Right forelimb (tissue), 1 donor: ENCODE data around the gene RBMS1.
"Not testable (repeated sequence)": the region's sequence is repeated elsewhere in the genome, so short reads cannot be mapped to it uniquely, and the experiment has no call there.

ENCODE experiments used
- DNase-seq: peaks from one replicate; pipeline ENCODE4 v3.0.0-alpha.2; 2018

Gene RBMS1

DNA sequence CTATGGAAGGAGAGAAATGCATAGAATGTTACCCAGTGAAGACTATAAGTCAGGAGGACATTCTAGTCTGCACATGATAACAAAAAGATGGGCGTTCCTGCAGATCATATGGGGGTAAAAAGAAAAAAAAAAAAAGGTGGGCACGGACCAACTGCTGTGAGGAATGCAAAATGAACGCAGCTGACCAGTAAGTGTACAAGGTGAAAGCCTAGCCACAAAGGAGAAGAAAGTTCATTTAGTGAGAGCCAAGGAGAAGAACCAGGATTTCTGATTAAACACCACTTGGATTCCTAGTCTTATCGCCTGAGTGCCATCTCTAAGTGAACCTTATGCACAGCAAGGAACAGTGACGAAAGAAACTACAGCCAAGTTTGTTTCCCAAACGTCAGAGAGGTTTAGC is 26.5 kb downstream of the RBMS1 start:
- no peak for DNase-seq

DNA sequence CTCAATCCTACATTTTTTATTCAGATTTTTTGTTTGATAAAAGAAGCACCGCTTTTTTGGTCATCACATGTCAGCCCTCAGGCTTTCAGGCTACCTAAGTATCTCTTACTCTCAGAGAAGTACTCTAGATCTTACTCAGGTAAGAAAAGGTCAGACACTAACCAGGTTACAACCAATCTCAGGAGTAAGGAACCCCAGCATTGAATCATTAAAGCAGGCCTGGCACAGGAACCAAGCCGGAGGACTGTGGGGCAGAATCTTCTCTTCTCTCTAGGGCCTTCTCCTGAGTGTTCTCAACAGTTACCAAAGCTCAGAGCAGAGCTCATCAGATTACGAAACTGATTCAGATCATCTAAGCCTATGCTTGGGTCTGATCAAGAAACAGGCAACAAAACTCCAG is 28.2 kb downstream of the RBMS1 start:
- DNase-seq: no peak

DNA sequence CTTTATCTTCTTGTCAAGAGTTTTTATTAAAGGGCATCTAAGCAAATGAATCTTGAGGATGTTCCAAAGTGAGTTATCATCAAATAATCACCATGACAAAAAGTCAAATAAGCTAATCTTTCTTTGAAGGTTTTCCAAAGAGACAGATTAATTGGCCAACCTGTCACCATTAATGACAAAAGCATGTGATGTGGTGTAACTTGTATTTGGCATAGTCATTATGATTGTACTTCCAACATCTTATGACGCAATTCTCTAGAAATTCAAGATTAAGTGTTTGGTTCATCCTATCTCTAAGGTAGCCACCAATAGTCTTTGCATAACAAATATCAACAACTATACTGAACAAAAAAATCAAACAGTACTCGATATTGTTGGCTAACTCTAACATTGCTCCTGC is 28.6 kb downstream of the RBMS1 start:
- no peak for DNase-seq

DNA sequence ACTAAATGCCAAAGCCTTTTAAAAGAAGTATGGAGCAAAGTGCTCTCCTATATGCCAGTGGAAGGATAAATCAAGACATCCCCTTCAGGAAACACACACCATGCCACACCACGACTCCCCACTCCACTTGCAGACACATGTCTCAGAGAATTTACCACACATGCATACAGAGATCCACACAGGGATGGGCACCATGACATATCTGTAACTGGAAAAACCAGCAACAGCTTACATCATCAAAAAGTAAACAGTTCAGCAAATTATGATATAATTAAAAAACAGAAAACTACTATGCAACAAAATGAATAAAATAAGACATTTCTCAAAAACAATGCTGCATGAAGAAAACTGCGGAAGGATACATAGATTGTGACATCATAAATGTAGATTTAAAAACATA is 29.6 kb downstream of the RBMS1 start:
- DNase-seq: no peak

DNA sequence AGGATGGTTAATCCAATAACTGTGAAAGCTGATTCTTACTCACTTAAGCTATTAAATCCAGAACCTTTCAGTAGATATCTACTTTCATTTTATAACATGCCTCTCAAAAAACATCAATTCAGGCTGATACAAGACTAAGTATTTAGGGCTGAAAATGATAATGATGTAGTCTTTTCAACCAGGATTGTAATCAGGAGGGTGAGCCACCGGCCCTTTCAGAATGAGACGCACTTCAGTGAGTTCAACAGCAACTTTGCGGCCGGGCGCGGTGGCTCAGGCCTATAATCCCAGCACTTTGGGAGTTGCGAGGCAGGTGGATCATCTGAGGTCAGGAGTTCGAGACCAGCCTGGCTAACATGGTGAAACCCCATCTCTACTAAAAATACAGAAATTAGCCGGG is 30.4 kb downstream of the RBMS1 start:
- no peak for DNase-seq

DNA sequence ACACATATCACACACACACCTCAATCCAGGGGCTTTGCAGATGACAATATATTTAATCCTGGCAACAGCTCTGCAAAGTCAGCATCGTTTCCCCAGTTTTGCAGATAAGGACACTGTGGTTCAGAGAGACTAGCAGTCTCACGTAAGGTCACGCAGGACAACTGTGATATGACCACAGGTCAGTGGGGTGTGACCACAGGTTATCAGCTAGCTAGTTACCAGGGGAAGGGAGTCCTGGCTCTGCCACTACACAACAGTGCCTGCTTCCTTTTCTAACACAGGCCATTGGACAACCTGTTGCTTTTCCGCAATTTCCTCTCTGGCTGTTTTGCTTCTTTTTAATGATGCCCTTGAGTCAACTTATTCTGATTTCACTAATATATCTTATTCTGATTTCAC is 33.3 kb downstream of the RBMS1 start:
- DNase-seq: no peak

DNA sequence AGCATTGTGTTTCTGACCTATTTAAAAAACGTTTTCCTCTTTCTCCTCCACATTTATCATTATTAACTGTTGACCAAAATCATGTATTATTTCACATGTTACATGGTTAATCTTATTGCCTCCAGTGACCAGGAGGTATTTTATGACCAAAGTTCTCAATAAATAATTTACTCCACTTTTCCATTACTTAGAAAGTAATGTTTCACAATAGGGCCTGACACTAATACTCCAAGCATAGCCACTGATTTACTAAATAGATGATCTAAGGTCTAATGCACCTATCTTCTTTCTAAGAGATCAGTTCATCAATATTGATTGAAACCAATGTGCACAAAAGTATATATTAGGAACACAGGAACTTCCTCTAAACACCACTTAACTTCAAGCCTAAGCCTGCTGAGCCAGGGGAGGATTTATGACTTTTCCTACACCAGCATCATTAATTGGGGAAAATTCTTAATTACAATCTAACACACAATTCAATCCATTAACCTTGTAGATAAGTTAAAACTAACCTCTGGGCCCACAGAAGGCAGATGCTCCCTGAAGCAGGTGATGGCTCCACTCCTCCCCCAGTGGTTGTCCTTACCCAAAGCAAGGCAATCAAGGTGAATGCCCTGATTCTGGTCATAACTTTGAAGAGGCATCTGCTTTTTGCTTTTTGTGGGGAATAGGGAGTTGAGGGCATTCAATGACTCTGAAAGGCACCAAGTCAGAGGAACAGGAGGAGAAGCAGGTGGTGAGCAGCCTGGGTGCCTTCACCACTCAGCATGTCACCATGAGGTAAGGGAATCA is 33.9 kb downstream of the RBMS1 start:
- DNase-seq: no peak

DNA sequence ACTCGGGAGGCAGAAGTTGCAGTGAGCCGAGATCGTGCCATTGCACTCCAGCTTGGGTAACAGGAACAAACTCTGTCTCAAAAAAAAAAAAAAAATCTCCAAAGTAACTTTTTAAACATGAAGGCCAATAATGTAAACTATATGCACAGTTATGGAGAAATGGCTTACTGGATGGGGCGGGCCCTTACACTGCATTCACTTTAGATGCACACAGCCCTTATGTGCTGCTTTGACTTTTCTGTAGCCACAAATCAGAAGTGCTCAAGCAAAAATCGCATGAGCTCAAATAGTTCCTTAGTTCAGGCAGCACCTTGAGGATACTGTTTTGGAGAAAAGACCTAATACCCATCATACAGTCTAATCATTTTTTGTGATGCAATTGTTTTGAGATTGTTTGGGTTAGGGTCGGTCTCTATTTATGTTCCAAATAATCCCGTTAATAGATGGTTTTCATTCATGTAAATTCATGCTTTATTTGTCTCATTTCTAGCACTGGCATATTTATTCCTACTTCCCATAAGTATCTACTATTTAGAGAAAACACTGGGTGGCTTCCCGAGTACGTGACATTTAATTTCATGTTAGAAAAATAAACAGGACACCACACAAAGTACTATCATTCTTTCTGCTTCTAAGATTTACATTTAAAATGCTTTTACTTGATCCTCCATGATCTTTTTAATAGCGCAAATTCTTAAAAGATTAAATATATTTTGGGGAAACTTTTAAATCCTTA is 34.7 kb downstream of the RBMS1 start:
- DNase-seq: no peak

DNA sequence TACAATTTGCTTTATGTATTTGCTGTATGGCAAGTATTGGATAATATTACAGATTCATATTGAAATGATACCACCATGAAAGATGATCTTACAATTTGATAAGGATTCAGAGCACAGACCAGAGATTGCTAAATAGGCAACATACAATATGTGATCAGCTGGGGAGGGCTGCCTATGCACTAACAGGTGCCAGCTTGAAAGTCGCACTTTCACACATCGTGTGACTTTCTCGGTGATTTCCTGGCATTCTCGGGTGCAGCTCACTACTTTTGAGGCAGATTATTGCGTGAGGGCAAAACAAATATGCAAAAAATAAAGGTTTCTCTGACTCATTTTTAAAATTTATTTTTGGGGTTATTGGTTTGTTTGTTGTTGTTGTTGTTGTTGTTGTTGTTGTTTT is 36.0 kb downstream of the RBMS1 start:
- DNase-seq: no peak

DNA sequence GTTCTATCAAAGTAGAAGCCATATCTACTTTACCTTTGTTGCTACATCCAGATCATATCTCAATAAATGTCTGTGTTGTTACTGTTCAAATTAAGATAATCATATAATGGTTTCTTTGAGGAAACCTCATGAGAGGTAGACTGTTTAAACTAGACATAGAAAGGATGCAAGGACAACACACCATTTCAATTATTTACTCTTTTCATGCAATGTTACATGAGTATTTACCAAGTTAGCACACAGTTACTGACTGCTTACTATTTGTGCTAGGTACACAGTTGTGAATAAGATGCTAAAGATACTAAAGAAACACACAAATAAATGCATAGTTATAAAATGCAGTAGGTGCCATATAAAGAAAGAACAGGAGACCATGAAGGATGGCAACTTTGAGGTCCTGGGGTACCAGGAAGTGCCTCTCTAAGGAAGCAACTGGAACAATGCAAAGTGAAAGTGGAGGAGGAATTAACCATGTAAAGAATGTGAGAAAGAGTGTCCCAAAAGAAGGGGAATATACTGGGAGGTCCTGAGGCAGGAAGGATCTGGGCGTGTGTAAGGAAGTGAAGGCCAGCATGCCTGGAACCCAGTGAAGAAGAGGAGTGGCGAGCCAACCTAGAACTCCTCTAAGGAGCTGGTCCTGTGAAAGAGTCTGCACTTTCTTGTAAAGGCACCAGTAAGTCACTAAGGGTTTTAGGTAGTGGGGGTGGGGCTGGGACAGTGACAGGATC is 39.4 kb downstream of the RBMS1 start:
- DNase-seq: no peak

DNA sequence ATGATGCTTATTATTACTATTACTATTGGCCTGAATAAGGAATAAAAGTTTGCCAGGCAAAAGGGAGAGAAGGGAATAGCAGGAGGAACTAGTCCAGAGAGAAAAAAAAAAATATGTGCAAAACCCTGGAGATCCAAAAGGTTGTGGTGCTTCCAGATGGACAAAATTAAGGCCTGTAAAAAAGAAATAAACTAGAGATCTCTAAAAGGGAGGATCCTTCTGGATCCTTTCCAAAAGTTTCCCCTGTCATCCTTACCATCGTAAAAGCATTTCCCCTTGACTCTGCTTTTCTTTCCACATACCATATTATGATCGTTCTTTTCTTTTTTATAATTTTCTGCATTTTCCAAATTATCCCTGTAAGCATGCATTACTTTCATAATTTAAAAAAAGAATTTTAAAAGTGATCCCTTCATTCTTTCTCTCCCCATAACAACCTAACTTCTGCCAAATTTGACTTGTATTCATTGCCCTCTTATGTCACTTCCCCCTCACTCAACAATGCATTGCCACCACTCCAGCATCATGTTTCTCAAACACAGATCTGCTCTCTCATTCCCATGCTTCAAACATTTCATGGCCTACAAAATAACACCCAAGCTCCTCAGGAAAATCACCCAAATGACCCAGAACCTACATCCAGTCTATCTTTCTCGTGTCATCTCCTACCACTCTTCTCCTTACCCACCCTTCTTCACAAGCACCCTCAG is 40.3 kb downstream of the RBMS1 start:
- DNase-seq: no peak

DNA sequence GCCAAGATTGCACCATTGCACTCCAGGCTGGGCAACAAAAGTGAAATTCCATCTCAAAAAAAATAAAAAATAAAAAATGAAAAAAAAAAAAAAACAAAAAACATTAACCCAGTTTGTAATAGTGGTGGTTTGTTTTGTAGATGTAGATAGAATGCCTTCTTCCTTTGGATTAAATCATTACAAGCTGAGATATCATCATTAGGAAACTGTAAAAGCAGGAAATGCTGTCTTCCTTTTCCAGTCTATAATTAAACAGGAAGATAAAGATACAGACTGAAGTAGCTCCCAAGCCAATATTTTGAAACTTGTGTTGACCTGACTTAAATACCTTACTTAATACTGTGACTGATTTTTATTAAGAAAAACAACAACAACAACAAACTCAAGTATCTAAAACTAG is 43.1 kb downstream of the RBMS1 start:
- no peak for DNase-seq

DNA sequence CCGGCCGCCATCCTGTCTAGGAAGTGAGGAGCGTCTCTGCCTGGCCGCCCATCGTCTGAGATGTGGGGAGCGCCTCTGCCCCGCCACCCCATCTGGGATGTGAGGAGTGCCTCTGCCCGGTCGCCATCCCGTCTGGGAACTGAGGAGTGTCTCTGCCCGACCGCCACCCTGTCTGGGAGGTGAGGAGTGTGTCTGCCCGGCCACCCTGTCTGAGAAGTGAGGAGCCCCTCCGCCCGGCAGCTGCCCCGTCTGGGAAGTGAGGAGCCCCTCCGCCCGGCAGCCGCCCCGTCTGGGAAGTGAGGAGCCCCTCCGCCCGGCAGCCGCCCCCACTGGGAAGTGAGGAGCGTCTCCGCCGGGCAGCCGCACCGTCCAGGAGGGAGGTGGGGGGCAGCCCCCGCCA is 44.8 kb downstream of the RBMS1 start:
- not testable (repeated sequence) for DNase-seq

DNA sequence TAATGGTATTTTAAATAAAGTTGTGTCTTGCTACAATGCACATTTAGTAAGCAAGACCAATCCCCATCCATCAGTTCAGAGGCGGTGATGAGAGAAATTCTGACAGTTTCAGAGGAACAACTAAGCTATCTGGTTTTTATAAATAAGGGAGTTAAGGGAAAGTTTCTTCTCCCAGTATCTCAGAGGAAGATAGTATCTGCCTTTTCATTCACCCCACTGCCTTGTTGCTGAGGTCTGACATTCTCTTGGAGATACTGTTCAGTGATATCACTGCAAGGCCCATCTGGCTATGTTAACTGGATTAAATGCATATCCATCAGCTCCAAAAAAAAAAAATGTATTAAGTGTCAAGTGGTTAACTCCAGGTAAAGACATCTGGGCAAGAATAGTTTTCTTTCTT is 47.9 kb downstream of the RBMS1 start:
- no peak for DNase-seq

DNA sequence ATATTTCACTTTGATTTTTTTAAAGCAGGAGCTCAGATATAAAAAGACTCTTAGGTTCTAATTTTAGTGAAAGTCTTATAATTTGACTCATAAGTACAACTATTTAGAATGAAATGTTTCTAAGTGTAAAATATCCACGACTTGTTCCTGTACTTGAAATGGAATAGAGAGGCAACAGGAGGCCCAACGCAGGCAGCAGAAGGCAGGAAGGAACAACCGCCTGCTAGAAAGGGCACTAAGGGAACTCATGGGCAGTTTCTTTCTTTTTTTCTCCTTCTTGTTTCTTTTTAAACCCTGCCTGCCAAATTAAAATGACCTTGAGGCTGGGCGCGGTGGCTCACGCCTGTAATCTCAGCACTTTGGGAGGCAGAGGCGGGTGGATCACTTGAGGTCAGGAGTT is 51.0 kb downstream of the RBMS1 start:
- DNase-seq: no peak

DNA sequence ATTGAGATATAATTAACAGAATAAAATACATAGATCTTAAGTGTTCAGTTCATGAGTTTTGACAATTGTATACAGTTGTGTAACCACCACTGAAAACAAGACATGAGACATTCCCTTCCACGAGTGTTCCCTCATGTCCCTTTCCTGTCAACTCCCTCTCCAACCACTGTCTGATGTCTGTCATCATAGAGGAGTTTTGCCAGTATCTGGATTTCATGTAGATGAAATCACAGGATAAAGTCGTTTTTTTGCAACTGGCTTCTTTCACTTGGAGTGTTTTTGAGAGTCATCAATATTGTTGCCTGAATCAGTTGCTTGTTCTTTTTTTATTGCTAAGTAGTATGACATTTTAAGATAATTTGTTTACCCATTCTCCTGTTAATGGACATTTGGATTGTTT is 52.7 kb downstream of the RBMS1 start:
- no peak for DNase-seq

DNA sequence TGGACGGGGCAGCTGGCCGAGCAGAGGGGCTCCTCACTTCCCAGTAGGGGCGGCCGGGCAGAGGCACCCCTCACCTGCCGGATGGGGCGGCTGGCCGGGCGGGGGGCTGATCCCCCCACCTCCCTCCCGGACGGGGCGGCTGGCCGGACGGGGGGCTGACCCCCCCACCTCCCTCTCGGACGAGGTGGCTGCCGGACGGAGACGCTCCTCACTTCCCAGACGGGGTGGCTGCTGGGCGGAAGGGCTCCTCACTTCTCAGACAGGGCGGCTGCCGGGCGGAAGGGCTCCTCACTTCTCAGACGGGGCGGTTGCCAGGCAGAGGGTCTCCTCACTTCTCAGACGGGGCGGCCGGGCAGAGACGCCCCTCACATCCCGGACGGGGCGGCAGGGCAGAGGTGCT is 54.6 kb downstream of the RBMS1 start:
- not testable (repeated sequence) for DNase-seq

DNA sequence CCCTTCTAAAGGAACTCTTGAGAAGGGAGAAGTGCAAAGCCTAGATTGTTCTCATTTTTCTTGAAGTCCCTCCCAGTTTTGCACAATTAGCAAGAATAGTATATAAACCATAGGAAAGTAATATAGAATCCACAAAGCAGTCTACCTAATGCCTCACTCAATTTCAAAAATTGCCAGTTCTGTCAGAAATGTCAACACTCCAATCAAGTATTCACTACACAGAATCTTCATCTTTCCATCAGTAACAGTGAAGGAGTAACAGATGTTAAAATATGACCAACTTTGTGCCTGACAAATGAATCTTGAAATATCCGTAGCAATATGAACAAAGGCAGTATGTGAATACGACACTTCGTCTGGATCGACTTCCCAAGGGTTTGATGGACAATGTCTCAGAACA is 56.3 kb downstream of the RBMS1 start:
- DNase-seq: no peak

DNA sequence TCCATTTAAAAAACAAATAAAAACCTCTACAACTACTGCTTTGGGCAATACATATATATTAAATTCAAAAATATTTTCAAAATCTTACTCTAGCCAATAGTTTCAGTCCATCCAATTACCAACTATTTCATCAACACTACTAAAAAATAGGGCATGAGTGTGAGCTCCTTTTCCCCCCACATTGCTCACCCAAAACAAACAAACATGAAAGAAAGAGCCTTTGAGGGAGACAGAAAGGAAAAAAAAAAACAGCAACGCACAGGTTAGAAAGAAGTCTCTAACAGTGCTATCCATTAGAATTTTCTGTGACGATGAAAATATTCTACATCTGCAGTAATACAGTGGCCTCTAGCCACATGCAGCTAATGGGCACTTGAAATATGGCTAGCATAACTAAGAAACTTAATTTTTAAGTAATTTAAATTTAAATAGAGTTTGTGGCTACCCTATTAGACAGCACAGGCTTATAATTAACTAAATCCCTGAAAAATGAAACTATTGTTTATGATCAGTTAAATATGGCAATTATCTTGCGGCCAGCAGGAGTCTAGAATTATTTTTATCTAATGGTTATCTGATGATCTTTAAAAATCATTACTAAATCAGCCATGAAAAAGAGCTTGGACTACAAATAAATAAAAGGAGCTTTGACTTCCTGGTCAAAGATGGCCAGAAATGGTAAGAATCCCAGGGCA is 59.2 kb downstream of the RBMS1 start:
- DNase-seq: no peak

DNA sequence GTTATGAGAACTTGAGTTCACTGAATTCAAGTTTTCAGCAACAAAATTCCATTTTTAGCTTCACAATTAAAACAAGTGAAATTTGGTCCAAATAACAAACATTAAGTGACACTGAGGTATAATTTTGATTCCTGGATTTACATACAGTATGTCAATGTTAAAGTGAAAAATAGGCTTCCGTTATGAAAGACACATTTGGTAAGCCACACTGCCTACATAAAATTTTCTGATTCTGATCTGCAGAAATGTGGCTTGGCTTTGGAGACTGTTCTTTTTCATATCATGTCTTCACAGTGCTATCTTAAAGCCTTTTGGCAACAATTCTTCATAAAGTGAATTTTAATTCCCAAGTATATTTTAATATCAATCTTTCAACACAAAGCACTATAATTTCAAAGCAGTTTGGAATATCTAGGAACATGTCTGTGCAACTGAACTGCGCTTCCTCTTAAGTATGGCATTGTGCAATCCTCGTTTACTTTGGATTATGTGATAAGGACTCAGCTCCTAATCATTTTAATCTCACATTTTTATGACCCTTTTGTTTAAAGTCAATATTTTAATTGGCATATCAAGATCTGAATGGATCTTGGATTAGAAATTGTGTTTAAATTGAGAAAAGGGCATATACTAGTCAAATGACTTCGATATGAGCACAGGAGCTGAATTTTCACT is 60.0 kb downstream of the RBMS1 start:
- DNase-seq: no peak

DNA sequence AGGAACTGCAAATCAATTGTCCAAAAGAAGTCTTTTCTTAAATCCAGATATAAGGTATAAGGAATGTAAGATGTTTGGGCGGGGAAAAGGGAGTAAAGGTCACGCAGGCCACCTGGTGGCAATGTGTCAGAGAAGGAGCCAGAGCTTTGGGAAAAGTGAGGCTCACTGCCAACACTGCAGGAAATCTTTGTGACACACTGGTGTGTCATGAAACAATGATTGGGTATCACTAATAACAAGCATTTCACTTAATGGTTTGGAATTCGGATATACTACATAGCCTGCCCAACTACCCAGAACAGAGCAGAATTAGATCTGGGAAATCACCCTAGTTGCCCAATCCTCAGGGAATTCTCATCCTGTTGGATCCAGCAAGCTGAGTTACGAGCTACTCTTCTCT is 61.0 kb downstream of the RBMS1 start:
- DNase-seq: no peak

DNA sequence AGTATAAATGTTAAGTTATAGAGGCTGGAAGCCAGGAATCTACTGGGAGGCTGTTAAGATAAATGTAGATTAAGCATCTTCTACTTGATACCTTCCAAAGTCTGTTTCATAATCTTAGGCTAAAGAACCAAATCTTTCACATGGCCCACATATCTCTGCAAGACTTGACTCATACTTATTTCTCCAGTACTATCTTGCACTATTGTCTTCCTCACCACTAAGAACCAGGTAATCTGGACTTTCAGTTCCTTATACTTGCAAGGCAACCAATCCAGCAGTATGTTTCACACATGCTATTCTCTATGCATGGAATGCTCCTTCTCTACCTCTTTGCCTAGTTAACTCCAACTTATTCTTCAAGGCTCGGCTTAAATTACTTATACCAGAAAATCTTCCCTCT is 62.2 kb downstream of the RBMS1 start:
- no peak for DNase-seq
